Embryonic facial prominence (tissue), 1 donor: ENCODE measurements around the gene HSPA12A.

Experiments used
- DNase-seq: peaks from one replicate; pipeline ENCODE4 v3.0.0-alpha.2; 2016; ENCODE audit errors: extremely low spot score

HSPA12A gene

DNA sequence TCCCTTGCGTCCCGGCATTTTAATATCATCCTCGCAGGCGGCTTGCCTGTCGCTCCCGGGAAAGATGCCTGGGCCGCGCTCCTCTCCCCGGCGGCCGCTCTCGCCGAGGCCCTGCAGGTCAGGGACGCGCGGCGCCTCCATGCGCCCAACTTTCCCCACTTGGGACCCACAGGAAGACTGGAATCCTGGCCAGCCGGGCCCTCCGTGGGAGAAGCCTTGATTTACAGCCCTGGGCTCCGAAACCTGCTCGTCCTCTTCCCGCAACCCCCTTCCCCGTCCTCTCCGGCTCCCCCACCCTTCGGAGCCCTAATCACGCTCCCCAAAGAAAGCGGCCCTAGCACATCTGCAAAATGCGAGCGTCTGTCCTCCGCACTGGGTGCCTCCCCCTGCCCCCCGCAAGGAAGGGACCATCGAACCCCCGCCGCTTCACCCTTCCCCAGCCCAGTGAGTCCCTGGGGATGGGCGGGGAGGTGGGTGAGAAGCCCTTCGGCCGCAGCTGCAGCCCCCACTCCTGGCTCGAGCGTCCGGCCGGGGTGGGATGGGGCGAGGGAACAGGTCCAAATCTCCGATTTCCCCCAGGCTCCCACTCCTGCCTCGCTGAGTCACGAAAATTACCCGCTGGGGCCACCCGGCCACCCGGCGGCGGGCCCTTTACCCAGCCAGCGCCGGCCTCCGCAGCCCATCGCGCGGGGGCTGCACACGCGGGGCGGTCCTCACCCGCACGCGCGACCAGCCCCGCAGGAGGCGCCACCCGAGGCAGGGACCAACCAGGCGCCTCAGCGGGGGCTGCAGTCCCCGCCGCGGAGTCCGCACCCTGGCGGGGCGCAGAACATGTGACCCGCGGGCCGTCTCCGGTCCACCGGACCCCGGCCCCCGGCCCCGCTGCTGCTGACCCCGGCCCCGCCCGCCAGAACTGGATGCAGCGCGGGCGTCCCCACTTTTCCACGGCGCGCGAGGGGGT is 695 bp downstream of the HSPA12A start:
- no peak for DNase-seq

DNA sequence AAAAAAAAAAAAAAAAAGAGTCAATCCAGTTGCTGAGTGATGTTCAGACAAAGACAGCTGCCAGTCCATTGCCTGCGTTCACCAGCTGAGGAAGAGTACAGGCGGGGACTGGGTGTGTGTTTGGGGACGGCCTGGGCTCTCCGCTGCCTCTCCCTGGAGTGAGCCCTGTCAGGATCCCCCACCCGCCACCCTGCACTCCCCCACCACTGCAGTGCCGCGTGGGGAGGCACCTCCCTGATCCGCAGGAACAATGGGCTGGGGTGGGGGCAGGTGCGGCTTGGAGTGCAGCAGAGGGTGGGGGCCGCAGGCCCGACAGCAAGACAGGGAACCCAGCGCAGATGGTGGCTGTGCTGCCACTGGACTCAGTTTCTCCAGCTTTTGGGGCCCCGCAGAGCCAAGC is 1.4 kb downstream of the HSPA12A start:
- no peak for DNase-seq

DNA sequence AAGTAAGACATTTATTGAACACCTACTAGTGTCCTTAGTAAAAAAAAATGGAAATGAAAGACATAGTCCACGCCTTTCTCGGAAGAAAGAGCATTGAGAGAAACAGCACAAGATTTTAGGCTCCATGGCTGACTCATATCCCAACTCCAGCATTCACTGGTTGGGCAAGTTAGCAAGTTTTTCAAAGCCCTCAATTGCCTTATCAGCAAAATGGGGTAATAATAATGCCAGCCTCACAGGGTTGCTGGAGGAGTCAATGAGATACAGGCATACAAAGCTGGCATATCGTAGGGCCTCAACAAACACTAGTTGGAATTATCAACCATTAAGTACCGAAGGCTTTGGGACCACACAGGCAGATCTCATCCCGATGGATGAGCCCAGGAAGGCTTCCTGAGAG is 4.0 kb downstream of the HSPA12A start:
- DNase-seq: no peak

DNA sequence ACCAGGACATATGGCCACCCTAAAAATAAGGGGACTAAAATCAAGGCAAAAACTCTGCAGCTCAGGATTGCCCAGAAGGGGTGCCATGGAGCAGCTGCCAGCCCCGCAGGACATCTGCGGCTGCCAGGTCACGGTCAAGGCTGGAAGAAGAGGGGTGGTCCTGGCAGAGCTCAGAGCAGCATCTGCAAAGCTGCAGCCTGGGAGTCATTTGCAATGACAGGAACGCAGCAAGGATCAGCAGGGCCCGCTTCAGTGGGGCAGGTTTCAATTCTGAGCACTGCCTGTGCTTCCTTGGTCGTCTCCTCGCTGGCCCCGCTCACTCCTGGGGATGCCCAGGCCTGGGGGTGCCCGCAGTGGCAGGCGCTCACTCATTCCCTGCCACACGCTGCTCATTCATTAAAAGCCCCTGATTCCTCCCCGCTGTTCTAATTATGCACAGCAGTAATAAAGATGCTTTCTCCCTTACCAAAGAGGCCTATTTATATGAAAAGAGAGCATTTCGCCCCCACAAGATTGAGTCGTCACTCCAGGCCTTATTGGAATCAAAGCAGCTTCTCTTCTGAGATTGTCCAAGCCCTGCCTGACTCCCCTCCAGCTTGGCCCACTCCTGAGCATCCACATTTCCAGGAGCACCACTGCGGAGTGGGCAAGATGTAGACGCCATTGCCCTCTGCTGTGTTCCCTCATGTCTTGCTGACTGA is 4.6 kb downstream of the HSPA12A start:
- no peak for DNase-seq

DNA sequence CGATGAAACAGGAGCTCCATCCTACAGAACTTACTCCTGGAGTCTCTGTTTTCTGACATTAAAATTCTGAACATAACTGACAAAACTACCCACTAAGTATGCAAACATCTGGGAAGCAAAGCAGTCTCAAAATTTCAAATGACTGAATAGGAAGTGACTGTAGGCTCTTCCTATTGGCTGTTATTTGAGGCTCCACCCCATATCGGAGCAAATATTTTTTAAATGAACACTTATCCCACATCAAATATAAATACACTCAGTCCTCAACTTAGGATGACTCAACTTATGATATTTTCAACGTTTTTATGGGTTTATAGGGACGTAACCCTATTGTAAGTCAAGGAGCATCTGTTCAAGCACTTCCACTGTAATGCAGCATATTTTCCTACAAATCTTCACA is 8.8 kb downstream of the HSPA12A start:
- DNase-seq: no peak

DNA sequence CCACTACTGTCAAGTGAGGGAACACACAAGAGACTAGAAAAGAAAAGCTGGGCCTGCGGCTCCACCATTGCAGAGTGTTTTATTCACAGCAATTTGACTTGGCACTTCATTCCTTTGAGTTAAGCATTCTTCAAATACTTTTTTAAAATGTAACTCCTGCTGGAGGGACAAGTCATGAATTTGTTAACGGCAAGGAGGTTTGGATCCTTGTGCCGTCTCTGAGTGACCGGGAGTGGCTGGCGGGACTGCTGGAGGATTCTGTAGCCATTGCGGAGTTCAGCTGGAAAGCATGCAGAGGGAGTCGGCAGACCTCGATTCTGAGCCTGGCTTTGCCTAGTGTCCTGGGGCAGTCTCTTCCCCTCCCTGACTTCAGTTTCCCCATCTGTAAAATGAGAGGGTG is 9.8 kb downstream of the HSPA12A start:
- DNase-seq: no peak

DNA sequence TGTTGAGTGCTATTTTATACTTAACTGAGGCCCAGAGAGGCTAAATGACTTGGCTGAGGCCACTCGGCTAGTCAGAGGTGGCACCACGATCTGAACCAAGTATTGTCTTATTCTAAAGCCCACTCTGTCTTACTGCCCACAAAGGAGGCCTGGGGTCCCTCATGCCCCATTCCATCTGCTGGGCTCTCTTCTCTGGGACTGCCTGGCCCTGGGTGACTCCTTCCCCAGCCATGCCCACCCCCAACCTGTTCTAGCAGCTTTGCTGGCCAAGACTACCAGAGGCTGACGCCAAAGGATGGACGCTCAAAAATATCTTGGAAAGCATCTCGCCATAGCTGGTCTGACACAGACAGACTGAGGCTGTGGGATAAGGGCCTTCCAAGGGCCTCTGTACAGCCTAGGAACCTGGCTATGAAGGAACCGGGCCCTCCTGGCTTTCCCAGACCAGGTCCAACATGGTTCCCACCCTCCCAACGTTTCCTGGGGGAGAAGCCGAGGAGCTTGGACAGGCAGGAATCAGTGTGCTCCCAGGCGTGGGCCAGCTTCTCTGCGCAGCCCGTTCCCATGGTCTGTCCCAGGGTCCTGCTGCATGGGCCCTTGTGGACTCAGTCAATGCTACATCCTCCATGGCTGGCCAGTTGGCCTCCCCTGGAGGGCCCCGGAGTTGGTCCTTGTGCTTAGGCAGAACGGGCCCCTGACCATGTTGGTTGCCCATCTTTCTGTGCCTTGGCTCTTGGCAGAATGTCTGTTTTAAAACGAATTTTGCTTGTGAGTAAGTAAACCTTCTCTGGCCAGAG is 11.7 kb downstream of the HSPA12A start:
- no peak for DNase-seq

DNA sequence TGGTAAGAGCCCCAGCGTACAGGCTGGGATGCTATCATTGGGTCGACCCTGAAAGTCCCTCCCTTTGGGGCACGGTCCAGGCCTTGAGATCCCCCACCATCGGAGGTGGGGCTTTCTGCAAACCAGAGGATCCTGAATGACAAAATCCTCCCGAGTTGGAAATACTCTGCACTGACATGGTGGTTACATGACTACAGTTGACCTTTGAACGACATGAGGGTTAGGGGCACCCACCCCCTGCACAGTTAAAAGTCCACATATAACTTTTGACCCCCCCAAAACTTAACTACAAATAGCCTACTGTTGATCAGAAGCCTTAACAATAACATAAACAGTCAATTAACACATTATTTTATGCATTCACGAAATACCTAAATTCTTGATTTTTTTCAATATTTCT is 13.1 kb downstream of the HSPA12A start:
- no peak for DNase-seq

DNA sequence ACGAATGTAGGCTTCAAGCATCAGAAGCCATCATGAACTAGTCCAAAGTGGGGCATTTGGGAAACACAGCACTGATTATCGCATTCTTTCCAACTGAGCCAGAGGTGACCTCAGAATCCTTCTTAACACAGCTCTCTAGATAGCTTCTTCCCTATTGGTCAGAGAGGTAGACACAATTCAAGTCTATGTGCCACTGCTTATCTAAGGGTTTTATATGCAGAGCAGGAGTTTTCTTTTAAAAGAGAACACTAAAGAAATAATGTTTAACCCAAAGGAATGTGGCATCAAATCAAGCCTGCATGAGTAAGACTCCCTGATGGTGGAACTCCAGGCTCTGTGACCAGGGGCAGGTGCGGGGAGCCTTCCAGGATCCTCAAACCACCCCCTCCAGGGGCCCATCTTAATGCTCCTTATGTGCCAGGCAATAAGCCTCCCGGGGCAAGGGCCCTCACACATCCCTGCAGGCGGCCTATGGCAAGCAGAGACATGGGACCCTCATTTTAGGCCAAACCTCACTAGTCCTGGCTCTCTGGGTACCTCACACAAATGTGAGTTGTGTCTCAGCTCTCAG is 13.8 kb downstream of the HSPA12A start:
- DNase-seq: no peak

DNA sequence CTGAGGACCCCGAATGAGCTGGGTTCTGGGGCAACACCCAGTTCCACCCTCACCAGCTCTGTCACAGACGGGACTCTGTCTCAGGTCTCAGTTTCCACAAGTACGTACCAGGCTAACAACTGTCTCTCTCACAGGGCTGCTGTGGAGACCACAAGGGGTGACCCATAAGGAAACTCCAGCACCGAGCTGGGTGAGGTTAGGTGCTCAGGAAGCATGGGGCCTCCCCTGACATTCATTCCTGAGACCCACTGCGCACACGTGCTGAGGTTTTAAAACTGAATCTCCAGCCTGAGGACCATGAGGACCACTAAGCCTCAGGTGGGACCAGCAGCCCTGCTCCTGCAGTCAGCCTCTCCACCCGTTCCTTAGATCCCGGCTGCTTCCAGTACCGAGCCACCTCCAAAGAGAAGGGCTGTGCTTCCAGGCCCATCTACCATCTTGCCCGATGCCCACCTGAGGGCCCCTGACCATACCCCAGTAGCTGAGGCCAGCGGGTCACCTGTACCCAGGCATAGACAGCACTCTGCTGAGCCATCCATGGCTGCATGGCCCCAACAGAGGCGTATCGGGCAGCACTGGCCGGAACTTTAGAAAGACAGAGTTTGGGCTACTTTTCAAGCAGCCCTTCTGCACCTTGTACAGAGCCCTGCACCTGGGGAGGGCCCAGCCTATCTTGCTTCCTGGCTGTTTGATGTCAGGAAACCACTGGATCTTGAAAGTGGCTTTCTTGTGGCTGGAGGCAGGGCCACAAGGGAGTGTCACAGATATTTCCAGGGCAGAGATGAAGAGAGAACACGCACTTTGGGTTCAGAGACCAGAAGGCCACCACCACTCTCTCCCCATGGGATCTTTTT is 18.7 kb downstream of the HSPA12A start:
- no peak for DNase-seq

DNA sequence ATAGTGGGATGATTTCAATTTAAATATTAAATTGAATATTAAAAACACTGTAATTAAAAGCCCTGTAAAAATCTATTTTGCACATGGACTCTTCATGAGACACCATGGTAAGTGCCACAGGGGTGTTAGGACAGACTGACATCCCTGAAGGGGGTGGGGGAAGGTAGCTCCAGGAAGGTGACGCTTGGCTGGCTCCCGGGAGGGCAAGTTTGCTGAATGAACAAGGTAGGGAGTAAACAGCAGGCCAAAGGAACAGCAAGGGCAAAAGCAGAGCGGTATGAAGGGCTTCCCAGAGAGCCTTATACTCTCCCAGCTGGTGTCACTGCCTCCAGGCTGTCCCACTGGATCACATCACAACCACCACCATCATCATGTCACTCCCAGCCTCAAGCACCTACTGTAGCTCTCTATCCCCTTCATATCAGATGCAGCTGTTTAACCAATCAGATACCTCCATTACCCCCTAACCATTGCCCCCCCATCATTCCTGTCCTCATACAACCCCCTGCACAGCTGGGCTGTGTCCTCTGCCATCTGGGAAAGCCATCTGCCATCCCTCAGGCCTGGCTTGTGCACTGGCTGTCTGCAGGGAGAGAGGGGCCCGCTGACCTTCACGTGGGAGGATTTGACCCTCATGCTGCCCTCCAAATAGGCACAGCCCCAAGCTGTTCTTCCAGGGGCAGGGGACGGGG is 19.5 kb downstream of the HSPA12A start:
- DNase-seq: no peak

DNA sequence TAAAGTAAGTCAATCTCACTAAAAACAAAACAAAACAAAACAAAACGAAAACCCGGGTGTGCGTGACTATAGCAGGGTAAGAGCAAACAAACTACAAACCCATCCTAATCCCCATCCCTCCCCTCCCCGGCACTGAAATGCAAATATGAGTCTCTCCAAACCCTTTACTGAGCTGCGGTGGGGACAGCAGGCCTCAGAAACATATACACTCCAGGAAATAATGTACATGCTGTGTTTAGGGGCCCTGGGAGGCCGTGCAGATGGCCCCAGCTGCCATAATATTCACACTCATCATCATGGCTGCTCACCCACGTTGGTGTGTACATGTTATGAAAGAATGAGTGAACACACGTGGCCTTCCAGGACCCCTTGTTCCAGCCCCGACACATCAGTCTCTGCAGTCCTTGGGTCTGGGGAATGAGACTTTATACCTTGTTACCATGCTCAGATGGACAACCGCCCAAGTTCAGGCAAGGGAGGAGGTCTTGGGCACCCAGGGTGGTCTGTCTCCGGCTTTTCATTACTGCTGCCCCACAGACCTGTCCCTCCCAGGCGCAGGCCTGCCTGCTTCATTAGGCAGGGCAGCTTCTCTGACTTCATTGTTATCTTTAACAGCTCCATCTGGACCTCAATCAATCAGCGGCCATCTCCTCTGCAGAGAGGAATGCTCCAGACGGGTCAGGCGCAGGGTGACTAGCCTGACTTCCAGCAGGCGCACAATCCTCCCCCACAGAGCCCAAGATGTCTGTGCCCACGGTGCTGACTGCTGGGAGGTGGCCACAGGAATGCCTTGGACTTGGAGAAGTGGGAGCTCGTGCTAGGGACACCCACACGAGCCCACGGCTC is 20.6 kb downstream of the HSPA12A start:
- no peak for DNase-seq

DNA sequence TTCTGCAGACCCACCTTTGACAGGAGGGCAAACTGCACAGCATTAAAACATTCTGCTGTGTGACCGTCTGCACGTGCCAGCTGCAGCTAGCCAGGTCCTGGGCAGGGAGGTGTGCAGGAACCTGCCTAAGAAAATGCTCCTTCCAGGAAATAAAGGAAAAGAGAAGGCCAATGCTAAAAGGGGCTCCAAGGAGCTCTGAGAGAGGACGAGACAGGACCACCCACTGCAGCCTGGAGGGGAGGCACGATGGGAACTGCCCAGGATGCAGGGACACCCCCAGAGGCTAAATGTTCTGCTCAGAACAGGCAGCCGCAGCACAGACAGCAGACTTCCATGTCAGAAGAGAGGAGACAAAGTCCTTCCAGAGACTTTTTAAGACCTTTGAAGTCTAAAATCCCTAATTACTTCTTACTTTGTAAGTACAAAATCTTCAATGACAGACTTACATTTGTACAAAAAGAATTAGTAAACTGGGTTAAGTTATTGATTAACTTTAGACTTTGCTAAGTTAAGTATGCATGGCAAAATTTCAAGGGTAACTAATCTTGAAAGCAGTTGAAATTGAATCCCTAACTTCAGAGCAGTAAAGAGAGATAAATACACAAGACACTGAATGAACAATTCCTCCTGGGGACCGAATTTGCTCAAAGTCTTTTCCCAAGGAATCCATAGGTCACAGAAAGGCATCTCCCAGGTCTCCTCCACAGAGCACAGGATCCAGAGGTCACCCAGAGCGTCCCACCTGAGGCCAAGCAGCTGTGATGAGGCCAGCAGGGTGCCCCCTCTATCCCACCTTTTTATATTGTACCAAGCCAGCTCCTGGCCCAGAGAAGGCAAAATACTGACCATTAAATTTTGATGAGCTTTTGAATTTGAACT is 21.5 kb downstream of the HSPA12A start:
- no peak for DNase-seq

DNA sequence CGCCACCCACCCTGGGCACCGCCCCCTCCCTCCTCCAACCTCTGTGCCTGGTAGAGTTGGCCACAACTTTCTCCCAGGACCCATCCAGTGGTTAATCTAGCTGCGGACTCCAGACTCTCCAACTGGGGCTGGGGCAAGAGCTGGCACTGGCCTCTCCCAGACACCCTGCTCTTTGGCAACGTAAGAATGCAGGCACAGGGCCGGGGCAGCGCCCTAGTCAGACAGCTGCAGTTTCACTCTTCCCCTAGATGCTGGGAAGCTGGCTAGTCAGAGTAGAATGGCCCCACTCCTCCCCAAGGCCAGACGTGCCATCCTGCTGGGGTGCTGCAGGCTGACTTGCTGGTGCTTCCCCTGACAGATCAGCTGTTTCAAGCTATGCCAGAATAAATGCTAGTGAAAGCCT is 22.1 kb downstream of the HSPA12A start:
- DNase-seq: no peak

DNA sequence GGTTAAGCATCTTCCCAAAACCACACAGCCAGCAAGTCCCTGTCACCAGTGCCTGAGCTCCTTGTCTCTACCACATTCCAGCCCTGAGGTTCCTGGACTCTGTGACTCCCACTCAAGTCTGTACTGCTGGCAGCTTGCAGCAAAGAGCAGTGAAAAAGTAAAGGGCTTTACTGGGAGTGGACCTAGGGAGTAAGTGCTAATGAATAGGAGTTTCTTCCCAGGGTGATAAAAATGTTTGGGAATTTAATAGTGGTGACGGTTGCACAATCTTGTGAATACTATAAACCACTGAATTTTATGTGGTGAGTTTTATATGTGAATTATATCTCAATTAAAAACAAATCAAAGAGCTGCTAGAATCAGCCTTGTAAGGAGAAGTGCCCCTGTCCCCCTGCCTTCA is 22.6 kb downstream of the HSPA12A start:
- no peak for DNase-seq

DNA sequence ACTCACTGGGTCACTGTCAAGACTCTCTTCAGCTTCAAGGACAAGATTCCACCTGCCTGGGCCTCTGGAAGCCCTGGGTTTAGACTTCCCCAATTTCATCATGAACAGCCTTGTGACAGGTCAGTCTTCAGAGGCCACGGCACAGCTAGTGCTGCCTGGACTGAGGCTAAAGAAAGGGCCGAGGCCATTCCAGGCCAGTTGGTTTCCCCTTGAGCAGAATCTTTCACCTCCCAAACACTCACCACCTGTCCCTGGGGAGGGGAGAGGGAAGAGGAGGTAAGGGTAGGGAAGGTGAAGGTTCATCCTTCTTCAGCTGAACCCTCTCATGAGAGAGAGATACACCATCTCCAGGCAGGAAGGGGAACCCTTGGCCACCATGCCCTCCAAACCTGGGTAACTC is 24.3 kb downstream of the HSPA12A start:
- DNase-seq: no peak

DNA sequence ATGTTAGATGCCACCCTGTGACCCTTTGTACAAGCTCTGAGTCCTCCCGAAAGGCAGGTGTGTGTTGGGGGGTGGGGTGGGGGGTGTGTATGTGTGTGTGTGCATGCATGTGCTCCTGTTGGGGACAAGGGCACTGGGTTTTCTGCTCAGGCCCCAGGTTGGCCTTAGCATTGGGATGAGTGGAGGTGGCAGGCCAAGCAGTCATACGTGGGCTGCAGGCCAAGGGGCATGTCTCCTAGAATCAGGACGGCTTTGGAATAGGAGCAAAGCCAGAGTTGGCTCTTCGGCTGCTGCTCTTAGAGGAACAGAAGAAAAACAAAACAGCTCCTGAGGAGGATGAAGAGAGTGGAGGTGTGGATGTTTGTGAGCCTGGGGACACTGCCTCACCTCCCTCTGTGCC is 26.0 kb downstream of the HSPA12A start:
- no peak for DNase-seq

DNA sequence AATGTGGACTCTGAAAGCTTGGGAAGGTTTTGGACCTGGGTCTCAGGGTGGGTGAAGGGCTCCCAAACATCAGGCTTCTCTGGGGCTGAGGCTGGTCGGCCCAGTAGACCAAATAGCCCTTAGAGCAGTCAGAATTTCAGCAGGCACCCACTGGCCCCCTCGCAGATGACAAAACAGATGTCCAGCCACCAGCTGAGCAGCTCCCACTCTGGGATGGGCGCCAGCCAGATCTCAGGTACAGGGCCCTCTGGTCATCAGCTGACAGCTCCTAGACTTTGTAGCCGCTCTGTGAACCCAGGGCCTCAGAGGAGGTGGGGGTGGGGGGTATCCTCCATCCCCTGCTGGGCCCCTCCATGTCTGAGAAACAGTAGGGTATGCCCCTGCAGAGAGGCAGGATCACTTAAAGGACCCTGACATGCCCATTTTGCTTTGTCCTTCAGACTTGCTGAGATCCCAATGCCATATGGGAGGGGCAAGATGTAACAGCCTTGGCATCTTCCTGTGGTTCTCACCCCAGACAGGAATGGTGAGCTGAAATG is 26.5 kb downstream of the HSPA12A start:
- no peak for DNase-seq
